ENCODE results near the gene SNPH.
"Not testable (repeated sequence)": the region's sequence is repeated elsewhere in the genome, so short reads cannot be mapped to it uniquely, and the experiment has no call there.

Gene SNPH, protein sequence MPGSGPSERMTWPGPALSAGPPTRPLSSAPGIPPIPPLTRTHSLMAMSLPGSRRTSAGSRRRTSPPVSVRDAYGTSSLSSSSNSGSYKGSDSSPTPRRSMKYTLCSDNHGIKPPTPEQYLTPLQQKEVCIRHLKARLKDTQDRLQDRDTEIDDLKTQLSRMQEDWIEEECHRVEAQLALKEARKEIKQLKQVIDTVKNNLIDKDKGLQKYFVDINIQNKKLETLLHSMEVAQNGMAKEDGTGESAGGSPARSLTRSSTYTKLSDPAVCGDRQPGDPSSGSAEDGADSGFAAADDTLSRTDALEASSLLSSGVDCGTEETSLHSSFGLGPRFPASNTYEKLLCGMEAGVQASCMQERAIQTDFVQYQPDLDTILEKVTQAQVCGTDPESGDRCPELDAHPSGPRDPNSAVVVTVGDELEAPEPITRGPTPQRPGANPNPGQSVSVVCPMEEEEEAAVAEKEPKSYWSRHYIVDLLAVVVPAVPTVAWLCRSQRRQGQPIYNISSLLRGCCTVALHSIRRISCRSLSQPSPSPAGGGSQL

DNA sequence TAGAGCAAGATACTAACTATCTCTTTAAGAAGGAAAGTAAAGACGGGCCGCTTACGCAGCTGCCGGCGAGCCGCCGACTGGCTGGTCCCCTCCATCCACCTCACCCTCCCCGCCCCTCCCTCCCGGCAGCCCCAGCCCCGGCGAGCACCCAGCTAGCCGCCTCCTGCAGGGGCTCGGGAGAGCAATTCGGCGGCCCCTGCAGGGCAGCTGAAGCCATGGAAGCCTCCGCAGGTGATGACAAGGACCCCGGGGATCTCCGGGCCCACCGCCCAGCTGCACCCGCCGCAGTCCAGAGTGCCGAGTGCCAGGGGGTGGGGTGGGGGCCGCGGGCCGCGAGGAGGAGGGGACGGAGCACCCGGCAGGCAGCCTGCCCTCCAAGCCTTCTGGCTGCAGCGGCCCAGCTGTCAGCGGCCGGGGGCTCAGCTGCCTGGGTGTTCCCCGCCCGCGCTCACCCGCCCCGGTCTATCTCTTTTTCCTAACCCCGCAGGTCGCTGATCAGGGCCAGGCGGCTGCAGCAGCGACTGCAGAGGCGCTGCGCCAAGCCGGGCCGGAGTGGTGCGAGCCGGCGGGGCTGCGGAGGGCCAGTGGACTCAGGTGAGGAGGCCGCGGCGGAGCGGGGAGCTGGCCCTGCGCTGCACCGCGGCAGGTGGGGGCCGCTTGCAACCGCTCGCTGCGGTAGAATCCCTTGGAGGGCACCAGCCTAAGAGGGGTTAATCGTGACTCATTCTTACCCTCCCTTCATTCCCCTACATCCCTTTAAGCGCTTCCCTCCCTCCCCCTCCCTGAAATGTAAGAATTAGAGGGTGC, at the start of gene SNPH:
TSS of gene SNPH (plus strand) at position 128 of the 807 bp plus-strand sequence. CDS start 29,946 bp downstream, outside the sequence.
- H3K36me3 Mint-ChIP-seq (ENCODE audit: low read depth), result no peaks in the 10 kb centered on the region
- peak within 1 kb of the TSS; percentile 83 to 87 (median 85) for H3K4me3 Mint-ChIP-seq
- H3K27ac Mint-ChIP-seq, result peak within 1 kb of the TSS; percentile 68 to 72 (median 69)

DNA sequence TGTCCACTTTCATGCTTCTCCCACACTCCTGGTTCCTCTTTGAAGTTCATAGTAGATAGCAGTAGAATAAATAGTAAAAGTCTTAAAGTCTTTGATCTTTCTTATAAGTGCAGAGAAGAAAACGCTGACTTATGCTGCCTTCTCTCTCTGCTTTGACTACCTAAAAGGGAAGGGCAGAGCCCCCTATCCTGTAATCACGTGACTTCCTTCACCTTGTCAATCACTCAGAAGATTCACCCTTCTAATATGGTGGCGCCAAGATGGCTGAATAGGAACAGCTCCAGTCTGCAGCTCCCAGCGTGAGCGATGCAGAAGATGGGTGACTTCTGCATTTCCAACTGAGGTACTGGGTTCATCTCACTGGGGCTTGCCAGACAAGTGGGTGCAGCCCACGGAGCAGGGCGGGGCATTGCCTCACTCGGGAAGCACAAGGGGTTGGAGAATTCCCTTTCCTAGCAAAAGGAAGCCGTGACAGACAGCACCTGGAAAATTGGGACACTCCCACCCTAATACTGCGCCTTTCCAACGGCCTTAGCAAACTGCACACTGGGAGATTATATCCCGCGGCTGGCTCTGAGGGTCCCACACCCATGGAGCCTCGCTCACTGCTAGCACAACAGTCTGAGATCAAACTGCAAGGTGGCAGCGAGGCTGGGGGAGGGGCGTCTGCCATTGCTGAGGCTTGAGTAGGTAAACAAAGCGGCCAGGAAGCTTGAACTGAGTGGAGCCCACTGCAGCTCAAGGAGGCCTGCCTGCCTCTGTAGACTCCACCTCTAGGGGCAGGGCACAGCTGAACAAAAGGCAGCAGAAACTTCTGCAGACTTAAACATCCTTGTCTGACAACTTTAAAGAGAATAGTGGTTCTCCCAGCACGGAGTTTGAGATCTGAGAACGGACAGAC, 49.3 kb upstream of the SNPH start:
- not testable (repeated sequence) for H3K9me3 Mint-ChIP-seq; H3K4me1 Mint-ChIP-seq; H3K27ac Mint-ChIP-seq; H3K36me3 Mint-ChIP-seq (ENCODE audit: low read depth); H3K4me3 Mint-ChIP-seq
- H3K27me3 Mint-ChIP-seq (ENCODE audit: low read depth), result peaks cover 41% of the 10 kb centered on the region

More for the DNA sequence above, at the start of gene SNPH:
- Mint-ChIP-seq H3K4me1 (peaks cover 26% of the 10 kb centered on the region), H3K9me3 (peaks cover 3% of the 10 kb centered on the region), H3K27me3 (ENCODE audit: low read depth) (peaks cover 3% of the 10 kb centered on the region)
- TF ChIP-seq, protein P1, sequence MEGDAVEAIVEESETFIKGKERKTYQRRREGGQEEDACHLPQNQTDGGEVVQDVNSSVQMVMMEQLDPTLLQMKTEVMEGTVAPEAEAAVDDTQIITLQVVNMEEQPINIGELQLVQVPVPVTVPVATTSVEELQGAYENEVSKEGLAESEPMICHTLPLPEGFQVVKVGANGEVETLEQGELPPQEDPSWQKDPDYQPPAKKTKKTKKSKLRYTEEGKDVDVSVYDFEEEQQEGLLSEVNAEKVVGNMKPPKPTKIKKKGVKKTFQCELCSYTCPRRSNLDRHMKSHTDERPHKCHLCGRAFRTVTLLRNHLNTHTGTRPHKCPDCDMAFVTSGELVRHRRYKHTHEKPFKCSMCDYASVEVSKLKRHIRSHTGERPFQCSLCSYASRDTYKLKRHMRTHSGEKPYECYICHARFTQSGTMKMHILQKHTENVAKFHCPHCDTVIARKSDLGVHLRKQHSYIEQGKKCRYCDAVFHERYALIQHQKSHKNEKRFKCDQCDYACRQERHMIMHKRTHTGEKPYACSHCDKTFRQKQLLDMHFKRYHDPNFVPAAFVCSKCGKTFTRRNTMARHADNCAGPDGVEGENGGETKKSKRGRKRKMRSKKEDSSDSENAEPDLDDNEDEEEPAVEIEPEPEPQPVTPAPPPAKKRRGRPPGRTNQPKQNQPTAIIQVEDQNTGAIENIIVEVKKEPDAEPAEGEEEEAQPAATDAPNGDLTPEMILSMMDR (IDR thresholded peaks at IDR 0.05; ENCODE audit: unreplicated experiment in 3 of 3), result no peak

DNA sequence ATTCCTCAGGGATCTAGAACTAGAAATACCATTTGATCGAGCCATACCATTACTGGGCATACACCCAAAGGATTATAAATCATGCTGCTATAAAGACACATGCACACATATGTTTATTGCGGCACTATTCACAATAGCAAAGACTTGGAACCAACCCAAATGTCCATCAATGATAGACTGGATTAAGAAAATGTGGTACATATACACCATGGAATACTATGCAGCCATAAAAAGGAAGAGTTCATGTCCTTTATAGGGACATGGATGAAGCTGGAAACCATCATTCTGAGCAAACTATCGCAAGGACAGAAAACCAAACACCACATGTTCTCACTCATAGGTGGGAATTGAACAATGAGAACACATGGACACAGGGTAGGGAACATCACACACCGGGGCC, 43.3 kb upstream of the SNPH start:
- not testable (repeated sequence) for H3K9me3 Mint-ChIP-seq; H3K4me3 Mint-ChIP-seq; H3K27ac Mint-ChIP-seq; H3K36me3 Mint-ChIP-seq (ENCODE audit: low read depth); H3K4me1 Mint-ChIP-seq
- H3K27me3 Mint-ChIP-seq (ENCODE audit: low read depth), result peaks cover 38% of the 10 kb centered on the region

DNA sequence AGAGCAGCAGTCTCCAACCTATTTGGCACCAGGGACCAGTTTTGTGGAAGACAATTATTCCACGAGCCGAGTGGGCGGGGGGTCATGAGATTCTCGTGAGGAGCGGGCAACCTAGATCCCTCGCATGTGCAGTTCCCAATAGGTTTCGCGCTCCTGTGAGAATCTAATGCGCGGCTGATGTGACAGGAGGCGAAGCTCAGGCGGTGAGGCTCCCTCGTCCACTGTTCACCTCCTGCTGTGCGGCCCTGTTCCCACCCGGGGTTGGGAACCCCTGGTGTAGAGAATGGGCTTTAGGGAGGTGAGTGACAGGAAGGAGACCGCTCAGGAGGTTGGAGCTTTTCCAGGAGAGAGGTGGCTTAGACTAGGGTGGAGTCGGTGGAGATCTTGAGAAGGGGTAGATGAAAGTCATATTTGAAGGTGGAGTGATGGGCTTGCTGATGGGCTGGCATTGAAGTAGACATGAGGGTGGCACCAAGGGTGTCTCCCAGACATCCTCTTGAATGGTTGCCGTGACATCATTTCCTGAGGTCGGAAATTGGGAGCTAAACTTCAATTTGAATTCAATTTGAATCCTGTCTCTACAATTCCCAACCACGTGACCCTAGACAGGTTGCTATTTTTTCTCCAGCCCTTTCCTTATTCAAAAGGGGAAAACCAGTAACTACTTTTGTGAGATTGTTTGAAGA, 41.7 kb upstream of the SNPH start:
- peaks cover 3% of the 10 kb centered on the region for H3K9me3 Mint-ChIP-seq
- peaks cover 43% of the 10 kb centered on the region for H3K27me3 Mint-ChIP-seq (ENCODE audit: low read depth)
- no peaks in the 10 kb centered on the region for H3K36me3 Mint-ChIP-seq (ENCODE audit: low read depth)
- no peak overlapping the region for H3K27ac Mint-ChIP-seq
- H3K4me3 Mint-ChIP-seq, result peak overlapping the region; percentile 63 to 68 (median 68)
- TF ChIP-seq, protein P1 (IDR thresholded peaks at IDR 0.05; ENCODE audit: unreplicated experiment in 3 of 3), result no peak
- H3K4me1 Mint-ChIP-seq, result no peaks in the 10 kb centered on the region

DNA sequence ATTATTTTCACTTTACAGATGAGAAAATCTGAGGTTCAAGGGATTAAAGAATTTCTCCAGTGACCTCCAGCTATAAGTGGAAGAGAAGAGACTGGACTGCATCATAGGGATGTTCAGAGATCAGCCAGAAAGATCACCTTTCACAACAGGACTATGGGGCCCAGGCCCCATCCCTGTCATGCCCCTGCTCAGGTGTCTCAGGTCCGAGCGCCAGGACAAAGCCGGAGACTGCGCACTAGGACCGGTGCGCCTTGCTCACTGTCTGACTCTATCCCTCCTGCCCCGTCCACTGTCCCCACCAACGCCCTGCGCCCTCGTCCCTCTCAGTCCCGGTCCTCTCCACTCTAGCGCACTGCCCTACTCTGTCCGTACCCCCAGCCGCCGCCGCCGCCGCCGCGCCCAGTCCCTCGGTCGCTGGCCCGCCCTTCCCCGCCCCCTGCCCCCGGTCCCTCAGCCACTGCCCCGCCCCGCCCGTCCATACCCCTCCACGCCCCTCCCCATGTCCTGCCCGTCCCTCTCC, 40.8 kb upstream of the SNPH start:
- no peaks in the 10 kb centered on the region for H3K36me3 Mint-ChIP-seq (ENCODE audit: low read depth)
- no peaks in the 10 kb centered on the region for H3K4me1 Mint-ChIP-seq
- TF ChIP-seq, protein P1 (IDR thresholded peaks at IDR 0.05; ENCODE audit: unreplicated experiment in 3 of 3), result no peak

More for the DNA sequence above, 40.8 kb upstream of the SNPH start:
- peak overlapping the region; percentile 83 to 84 (median 83) for H3K4me3 Mint-ChIP-seq
- H3K9me3 Mint-ChIP-seq, result peaks cover 3% of the 10 kb centered on the region
- H3K27me3 Mint-ChIP-seq (ENCODE audit: low read depth), result peaks cover 43% of the 10 kb centered on the region
- H3K27ac Mint-ChIP-seq, result no peak overlapping the region

Measured in nephron (organoid).